GM12872 (cell line): ENCODE measurements around the gene FRMPD1.

Experiments used
- CTCF ChIP-seq: IDR thresholded peaks from 3 replicates; pipeline ENCODE4 v1.5.1; 2011; ENCODE audit warnings: low read depth, mild to moderate bottlenecking, low read length, moderate library complexity; ENCODE audit not compliant: insufficient read depth

The FRMPD1 gene

GRCh38 chr9:37668116-37668601 is 17.4 kb downstream of the FRMPD1 start:
- no peak for TF ChIP-seq CTCF

DNA sequence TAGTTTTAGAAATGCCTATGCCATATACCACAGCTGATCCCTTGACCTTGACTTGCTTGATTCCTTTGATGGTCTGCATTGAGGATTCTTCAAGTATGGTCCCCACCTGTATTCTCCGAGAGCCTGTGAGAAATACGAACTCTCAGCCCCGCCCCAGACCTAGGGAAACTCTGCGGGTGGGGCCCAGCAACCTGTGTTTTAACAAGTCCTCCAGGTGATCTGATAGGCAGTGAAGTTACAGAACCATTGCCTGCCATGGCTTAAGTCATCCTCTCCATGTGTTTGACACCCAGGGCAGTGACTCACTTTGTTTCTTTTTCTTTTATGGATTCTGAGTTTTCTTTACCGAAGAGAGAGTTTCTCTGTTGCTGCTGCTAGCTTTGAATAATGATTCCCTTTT is 18.5 kb downstream of the FRMPD1 start:
- TF ChIP-seq CTCF, result no peak

DNA sequence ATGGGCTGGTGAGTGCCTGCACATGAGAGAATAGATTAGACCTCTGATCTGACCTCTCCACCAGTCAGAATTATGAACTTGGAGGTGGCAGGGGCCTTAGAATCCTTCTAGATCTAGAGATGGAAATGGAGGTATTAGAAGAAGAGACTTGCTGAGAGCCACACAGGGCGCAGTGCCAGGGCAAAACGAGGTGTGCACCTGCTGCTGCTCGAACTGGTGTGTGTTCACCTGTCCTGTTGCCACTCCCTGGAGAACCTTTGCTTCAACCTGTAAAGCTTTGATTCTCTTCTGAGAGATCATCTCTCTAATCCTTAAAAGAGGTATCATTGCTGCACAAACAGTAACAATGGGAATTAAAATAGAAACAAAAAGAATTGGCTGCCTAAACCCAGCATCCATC is 24.9 kb downstream of the FRMPD1 start:
- no peak for TF ChIP-seq CTCF

DNA sequence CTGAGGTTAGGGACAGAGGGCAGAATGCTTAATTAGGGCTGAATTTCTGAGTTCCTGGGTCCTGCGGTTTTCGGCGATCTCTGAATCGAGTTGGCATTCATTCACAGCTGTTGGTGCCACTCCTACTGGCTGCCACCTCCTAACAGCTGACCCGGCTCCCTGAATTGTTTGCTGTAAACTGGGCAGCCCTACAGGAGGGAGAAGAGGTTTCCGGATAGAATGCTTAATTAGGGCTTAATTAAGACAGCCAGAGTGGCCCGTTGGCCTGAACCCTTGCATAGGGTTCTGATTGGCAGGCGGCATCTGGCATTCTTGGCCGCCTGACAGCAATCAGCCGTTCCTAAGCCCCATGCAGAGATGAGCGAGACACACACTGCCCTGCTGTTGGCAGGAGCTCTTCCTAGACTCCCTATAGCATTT is 25.7 kb downstream of the FRMPD1 start:
- TF ChIP-seq CTCF, result no peak

- TF ChIP-seq CTCF, result no peak
Observed at GRCh38 chr9:37677435-37677834, 26.7 kb downstream of the FRMPD1 start.

DNA sequence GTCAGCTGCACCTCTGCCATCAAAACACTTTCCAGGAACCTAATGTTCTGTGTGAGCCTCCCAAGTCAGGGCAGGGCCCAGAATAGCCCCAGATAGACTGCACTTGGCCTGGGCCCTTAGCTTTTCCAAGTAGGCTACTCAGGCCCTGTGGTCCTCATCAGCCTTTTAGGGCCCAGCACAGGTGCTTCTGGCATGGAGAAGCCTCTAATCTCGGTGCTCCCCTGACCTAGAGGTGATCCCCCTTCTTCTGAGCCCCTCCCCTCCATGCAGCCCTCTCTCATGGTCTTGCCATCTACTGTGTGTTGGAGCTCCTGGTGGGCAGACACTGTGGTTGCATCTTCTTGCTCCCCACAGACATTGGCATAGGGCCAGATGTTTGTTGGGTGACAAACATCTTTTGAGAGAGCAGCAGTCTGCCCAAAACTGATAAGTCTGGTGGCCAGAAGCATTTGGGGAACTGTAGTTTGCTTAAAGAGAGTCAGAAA is 28.1 kb downstream of the FRMPD1 start:
- TF ChIP-seq CTCF, result no peak

- no peak for TF ChIP-seq CTCF
Observed at GRCh38 chr9:37679649-37680402, 29.1 kb downstream of the FRMPD1 start.
